GM21737 (cell line): ENCODE results near the gene MGST1.
"Not testable (repeated sequence)": the region's sequence is repeated elsewhere in the genome, so short reads cannot be mapped to it uniquely, and the experiment has no call there.

Experiments
- ATAC-seq: cut with Tn5 transposase; IDR thresholded peaks from one replicate; pipeline ENCODE4 v1.9.1; 2021; ENCODE audit warnings: mild to moderate bottlenecking, moderate library complexity; ENCODE audit not compliant: unreplicated experiment

MGST1 gene

GRCh38 chr12:16350682-16351081 is 3.2 kb downstream of the MGST1 start:
- no peak for ATAC-seq

GRCh38 chr12:16352481-16352880 is 5.0 kb downstream of the MGST1 start:
- ATAC-seq = no peak

DNA sequence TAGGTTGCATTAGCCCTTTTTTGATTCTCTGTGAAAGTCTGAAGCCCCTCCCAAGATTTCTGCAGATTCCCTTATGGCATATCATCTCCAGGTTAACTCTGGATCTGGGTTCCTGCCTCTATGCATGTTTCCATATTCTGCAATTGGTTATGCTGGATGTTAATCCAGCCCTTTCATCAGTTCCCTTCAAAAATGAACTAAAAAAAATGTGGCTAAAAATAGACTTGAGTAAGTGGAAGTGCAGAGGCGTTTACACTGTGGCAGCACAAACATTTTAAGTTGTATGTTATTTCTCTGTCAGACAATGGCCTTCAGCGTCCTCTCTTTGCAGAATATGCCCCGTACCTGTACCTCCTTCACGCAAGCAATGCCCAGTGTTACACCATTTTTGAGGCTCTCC is 11.4 kb downstream of the MGST1 start:
- ATAC-seq = no peak

GRCh38 chr12:16359512-16360491 is 12.4 kb downstream of the MGST1 start:
- ATAC-seq = no peak

DNA sequence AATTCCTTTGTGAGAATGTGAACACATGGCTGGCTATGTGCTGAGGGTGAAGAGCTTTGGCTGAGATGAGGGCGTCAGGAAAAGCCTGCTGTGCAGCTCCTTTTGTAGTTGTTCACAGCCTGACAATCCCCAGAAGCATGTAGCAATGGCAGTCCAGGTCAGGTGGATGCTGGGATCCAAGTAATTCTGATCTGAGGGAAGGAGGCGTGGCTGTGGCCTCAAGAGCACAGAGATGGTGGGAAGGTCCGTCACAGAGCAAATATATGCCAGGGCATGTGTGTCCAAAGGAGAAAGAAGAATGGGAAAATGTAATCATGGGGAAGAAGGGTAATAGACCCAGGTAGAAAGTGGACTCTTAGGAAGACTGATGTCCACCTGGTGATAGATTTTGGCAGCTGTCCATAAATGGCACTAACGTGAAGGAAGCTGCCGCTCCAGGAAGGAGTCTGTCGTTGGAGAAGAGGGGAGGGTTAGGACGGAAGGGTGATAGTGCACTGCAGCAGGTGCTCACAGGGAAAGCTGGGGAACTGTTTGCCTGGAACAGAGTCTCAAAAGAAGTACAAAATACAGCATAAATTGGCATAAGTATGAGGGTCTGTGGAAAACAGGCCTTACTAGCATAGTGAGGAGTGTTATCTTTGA is 13.8 kb downstream of the MGST1 start:
- no peak for ATAC-seq

- ATAC-seq = no peak
These were observed 15.1 kb downstream of the MGST1 start for GRCh38 chr12:16362550-16362949.

DNA sequence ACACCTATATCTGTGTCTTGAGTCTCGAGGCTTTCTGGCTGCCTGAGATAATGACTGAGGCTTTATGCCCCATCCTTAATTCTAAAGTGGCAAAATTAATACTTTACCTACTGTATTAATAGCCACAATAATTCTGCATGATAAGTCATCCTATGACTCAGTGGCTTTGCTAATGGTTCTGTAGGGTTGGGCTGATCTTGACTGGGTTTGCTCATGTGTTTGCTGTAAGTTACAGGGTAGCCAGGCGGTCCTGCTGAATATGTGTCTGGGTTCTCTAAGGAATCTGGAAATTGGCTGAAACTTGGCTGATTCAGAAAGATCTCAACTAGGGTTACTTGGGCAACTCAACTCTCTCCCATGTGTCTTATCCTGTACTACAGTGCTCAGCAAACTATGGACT is 21.7 kb downstream of the MGST1 start:
- no peak for ATAC-seq

DNA sequence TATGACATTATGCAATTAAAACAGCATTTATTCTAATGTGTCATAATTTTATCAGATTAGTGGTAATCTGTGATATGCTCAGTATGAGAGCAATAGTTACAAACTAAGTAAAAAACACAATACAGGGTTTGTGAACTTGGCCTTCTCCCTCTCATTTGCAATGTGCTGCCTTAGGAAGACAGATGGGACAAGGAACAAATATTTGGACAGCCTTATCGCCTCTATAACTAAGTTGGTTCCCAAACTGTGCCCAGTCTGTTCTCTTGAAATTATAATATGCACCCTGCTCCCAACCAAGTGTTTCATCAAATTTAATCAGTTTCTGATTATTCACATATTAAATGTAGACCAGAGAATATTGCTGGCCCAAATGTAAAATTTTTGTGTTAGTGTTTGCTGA is 22.7 kb downstream of the MGST1 start:
- no peak for ATAC-seq

DNA sequence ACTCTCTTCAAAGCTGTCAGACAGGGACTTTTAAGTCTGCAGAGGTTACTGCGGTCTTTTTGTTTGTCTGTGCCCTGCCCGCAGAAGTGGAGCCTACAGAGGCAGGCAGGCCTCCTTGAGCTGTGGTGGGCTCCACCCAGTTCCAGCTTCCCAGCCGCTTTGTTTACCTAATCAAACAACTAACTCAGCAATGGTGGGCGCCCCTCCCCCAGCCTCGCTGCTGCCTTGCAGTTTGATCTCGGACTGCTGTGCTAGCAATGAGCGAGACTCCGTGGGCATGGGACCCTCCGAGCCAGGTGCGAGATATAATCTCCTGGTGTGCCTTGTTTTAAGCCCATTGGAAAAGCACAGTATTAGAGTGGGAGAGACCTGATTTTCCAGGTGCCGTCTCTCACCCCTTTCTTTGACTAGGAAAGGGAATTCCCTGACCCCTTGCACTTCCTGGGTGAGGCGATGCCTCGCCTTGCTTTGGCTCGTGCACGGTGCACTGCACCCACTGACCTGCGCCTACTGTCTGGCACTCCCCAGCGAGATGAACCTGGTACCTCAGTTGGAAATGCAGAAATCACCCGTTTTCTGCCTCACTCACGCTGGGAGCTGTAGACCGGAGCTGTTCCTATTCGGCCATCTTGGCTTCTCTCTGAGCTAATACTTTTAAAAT is 35.3 kb downstream of the MGST1 start:
- not testable (repeated sequence) for ATAC-seq

DNA sequence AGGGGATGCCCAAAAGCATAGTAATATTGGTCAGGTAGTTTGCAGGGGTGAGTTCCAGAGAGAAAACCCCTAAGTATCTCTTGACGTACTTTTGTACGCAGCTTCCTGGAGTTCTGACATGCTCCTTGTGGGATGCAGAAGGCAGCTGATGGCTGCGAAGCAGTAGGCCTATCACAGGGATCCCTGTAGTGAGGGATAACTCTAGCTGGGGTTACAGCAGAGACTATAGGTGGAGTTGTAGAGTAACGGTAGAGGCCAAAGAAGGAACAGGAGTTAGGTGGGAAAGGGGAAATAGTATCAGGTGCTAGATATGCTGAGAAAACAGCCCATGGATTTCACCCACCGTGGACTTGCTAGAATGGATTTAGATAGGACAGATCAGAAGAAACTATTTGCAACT is 37.3 kb downstream of the MGST1 start:
- ATAC-seq = no peak

GRCh38 chr12:16385782-16386646 is 38.6 kb downstream of the MGST1 start:
- ATAC-seq = no peak

GRCh38 chr12:16387919-16388318 is 40.5 kb downstream of the MGST1 start:
- ATAC-seq = no peak

GRCh38 chr12:16389594-16389993 is 42.1 kb downstream of the MGST1 start:
- ATAC-seq = no peak

DNA sequence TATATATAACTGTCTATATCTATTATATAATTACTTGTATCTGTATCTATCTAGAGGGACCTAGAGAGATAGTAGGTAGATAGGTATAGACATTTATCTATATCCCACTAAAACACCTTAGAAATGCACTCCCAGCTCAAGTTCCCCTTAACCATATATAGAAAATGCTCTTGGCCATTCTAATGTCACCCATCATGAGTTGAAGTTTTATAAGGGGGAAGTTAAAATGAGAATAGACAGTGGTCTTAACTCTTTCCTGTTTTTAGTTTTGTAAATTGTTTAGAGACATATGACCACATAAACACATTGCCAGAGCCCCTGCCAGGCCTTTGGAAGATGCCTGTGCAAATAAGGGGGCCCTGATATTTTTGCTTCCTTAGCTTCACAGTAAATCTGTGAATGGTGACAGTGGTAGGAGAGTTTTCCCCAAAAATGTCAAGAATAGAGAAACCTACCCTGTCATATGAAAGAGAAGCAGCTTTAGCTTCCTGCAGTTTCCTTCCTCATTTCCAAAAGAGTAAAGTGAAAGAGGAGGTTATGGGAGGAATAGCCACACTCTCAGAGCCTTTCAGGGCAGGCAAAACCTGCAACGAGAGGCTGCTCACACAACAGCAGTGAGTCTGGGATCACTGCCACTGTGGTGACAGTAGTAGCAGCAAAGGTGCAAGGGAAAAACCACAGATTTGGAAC is 45.5 kb downstream of the MGST1 start:
- ATAC-seq = no peak

GRCh38 chr12:16399101-16399500 is 51.7 kb downstream of the MGST1 start:
- ATAC-seq = no peak

GRCh38 chr12:16401835-16402234 is 54.4 kb downstream of the MGST1 start:
- ATAC-seq = not testable (repeated sequence)

DNA sequence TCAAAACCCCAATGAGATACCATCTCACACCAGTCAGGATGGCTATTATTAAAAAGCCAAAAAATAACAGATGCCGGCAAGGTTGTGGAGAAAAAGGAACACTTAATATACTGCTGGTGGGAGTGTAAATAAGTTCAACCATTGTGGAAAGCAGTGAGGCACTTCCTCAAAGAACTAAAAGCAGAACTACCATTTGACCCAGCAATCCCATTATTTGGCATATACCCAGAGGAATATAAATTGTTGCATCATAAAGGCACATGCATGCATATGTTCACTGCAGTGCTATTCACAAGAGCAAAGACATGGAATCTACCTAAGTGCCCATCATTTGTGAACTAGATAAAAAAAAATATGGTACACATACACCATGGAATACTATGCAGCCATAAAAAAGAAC is 59.9 kb downstream of the MGST1 start:
- no peak for ATAC-seq
